ENCODE data around the gene ONECUT1. TPM values are rescaled to one million over a fixed set of nuclear protein-coding genes. Genes with fewer than 3 reads are reported as not detected.

The ONECUT1 gene
- total RNA-seq, 1 experiment from 2014 or later: 0.10 TPM

Other genes with a start within 250 kb of the ONECUT1 start
- 79.2 and 109 TPM in 2 replicates for gene ARPP19, start 221.3 kb downstream of the ONECUT1 start, total RNA-seq (2014; rRNA removed; shearing (Covaris generic))
- 7.1 and 8.6 TPM in 2 replicates for gene ATOSA, start 110.9 kb downstream of the ONECUT1 start, total RNA-seq (2014; rRNA removed; shearing (Covaris generic))

Data from H4 (cell line).